Endothelial cell (in vitro differentiated cells): ENCODE data around the gene TRIO. TPM values are rescaled to one million over a fixed set of nuclear protein-coding genes. Genes with fewer than 3 reads are reported as not detected.

Experiments
- DNase-seq: peaks from one replicate; pipeline ENCODE4 v3.0.0; 2021; ENCODE audit warnings: low spot score
- H3K27ac Mint-ChIP-seq: one replicate; pipeline ENCODE4 v1.8.0; 2021; ENCODE audit warnings: mixed read lengths, inconsistent platforms; ENCODE audit not compliant: unreplicated experiment
- H3K27me3 Mint-ChIP-seq: one replicate; pipeline ENCODE4 v1.8.0; 2021; ENCODE audit warnings: mild to moderate bottlenecking, moderate library complexity, mixed read lengths, inconsistent platforms; ENCODE audit not compliant: unreplicated experiment
- H3K36me3 Mint-ChIP-seq: one replicate; pipeline ENCODE4 v1.8.0; 2021; ENCODE audit warnings: mild to moderate bottlenecking, low read depth, mixed read lengths, inconsistent platforms; ENCODE audit not compliant: unreplicated experiment
- H3K4me1 Mint-ChIP-seq: one replicate; pipeline ENCODE4 v1.8.0; 2021; ENCODE audit warnings: mild to moderate bottlenecking, mixed read lengths, inconsistent platforms; ENCODE audit not compliant: unreplicated experiment
- H3K4me3 Mint-ChIP-seq: one replicate; pipeline ENCODE4 v1.8.0; 2021; ENCODE audit warnings: mild to moderate bottlenecking, mixed read lengths, inconsistent platforms; ENCODE audit not compliant: unreplicated experiment
- H3K9me3 Mint-ChIP-seq: one replicate; pipeline ENCODE4 v1.8.0; 2021; ENCODE audit warnings: mixed read lengths, inconsistent platforms; ENCODE audit not compliant: unreplicated experiment
- total RNA-seq: library from RNA; stranded (reverse); fragmentation: NEBNext Ultra II Directional; extraction: Animal tissue kit (Norgen Biotek cat#: 25700); gene quantifications from one replicate; pipeline ENCODE4 v1.2.1, GENCODE V29; 2021; ENCODE audit not compliant: unreplicated experiment
- TF ChIP-seq, protein P1 (sequence below): fragments of 200-600 bp; sonication (generic); IDR thresholded peaks from one replicate; pipeline ENCODE4 v1.5.0; 2021; ENCODE audit warnings: antibody characterized with exemption; ENCODE audit not compliant: unreplicated experiment

The TRIO gene
- total RNA-seq, 1 donor from 2014 or later, result 229 TPM

DNA sequence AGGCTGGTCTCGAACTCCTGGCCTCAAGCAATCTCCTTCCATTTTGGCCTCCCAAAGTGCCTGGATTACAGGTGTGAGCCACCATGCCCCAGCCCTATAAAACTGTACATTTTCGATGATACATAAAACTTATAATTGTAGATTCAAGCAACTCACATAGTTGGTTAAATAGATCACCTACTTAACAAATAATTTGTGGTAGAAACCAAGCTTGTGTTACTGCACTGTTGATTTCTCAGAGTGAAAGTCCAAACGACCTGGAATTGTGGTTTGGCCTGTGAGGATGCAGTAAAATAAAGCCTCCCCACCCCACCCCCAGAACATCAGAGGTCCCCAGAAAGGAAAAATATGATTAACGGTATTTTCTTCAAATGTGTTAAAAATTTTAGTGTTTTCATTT is 92.7 kb downstream of the TRIO start:
- TF ChIP-seq, protein P1, sequence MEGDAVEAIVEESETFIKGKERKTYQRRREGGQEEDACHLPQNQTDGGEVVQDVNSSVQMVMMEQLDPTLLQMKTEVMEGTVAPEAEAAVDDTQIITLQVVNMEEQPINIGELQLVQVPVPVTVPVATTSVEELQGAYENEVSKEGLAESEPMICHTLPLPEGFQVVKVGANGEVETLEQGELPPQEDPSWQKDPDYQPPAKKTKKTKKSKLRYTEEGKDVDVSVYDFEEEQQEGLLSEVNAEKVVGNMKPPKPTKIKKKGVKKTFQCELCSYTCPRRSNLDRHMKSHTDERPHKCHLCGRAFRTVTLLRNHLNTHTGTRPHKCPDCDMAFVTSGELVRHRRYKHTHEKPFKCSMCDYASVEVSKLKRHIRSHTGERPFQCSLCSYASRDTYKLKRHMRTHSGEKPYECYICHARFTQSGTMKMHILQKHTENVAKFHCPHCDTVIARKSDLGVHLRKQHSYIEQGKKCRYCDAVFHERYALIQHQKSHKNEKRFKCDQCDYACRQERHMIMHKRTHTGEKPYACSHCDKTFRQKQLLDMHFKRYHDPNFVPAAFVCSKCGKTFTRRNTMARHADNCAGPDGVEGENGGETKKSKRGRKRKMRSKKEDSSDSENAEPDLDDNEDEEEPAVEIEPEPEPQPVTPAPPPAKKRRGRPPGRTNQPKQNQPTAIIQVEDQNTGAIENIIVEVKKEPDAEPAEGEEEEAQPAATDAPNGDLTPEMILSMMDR, result no peak
- H3K4me3 Mint-ChIP-seq, result no peak overlapping the region
- H3K9me3 Mint-ChIP-seq, result no peaks in the 10 kb centered on the region
- H3K4me1 Mint-ChIP-seq, result peaks cover 45% of the 10 kb centered on the region
- H3K36me3 Mint-ChIP-seq, result no peaks in the 10 kb centered on the region
- DNase-seq, result no peak
- H3K27me3 Mint-ChIP-seq, result peaks cover 2% of the 10 kb centered on the region
- H3K27ac Mint-ChIP-seq, result no peak overlapping the region

DNA sequence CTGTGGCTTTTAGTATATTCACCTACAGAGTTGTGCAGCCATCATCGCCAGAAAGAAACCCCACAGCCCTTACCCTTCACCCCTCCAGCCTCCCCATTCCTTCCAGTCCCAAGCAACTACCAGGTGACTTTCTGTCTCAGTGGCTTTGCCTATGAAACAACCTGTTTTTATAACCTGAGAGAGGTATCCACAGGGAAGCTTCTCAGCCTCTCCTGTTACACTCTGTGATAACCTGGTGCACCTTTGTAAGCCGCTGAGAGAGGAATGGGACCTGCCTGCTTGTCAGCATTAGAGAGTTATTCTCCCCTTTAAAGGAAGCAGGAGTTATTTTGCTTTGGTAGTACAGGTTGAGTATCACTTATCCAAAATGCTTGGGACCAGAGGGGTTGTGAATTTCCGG is 93.6 kb downstream of the TRIO start:
- Mint-ChIP-seq H3K27me3 (peaks cover 2% of the 10 kb centered on the region), H3K4me3 (no peak overlapping the region), H3K27ac (no peak overlapping the region), H3K36me3 (no peaks in the 10 kb centered on the region), H3K9me3 (no peaks in the 10 kb centered on the region), H3K4me1 (peaks cover 36% of the 10 kb centered on the region)
- TF ChIP-seq, protein P1, result no peak
- DNase-seq, result no peak

DNA sequence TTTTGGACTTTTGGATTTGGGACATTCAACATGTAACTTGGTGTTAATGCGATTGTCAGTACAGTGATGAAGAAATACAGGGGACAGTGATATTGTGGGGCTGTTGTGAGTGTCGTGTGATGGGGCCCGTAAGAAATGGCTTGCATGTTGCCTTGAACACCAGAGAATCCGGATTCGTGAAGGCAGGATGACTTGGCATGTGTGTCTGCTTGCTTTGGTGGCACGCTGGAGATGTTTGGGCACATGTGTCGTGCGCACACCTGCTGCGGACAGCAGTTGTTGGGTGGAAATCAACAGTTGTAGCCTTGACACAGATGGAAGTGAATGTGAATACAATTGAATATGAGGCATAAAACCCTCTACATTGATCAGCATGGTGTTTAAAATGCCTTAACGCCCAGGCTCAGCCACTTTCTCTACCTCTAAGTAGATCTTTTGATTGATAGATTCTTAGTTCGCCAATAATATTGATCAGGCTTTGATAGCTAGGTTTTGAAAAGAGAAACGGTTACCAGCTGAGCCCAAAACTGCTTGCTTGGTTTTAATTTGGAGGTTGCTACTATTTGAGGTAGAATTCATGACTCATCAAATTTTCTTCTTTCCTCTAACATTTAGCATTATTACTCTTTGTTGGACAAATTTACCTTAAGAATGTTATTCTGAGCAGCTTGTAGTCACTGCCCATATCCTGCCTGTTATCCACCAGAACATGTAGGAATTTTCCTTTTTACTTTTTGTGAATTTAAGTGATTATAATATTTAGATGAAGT is 94.4 kb downstream of the TRIO start:
- Mint-ChIP-seq H3K27me3 (no peaks in the 10 kb centered on the region), H3K36me3 (no peaks in the 10 kb centered on the region), H3K9me3 (no peaks in the 10 kb centered on the region), H3K4me3 (no peak overlapping the region), H3K27ac (peak overlapping the region; percentile 24), H3K4me1 (peaks cover 35% of the 10 kb centered on the region)
- DNase-seq, result no peak
- TF ChIP-seq, protein P1, result no peak

DNA sequence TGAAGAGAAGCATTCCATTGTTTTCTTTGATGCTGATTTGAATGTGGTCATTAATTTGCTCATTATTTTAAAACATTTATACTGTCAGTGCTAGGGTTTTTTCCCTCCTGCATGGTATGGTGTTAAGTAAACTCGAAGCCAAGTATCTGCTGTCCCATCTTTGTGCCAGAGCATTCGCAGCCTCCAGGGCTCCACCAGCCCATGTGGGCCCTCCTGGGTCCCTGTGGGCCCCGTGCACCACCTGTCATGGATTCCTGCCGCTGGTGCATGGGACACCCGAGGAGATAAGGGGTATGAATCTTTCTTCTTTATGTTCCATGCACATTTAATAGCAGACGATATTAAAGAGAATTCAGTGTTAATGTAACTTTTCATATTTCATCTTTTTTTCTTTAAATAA is 95.1 kb downstream of the TRIO start:
- Mint-ChIP-seq H3K4me1 (peaks cover 37% of the 10 kb centered on the region), H3K4me3 (no peak overlapping the region), H3K27ac (peak overlapping the region; percentile 24), H3K36me3 (no peaks in the 10 kb centered on the region), H3K9me3 (no peaks in the 10 kb centered on the region), H3K27me3 (no peaks in the 10 kb centered on the region)
- no peak for DNase-seq
- TF ChIP-seq, protein P1, result no peak

DNA sequence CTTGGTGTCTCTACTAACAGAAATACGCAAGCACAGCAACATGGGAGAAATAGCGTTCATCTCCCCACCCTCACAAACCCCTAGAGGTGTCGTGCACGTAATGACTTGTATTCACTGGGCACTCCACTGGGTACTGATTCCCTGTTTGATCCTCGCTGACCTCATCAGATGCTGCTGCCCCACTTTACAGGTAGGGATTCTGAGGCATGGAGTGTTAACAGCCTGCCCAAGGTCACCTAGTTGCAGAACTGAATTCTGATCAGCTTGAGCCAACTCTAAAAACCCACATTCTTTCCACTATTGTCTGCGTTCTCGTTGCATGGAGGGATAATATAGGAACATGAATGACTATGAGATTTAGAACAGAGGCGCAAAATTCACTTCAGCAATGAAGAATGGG is 96.3 kb downstream of the TRIO start:
- TF ChIP-seq, protein P1, result no peak
- DNase-seq, result no peak
- H3K4me1 Mint-ChIP-seq, result peaks cover 29% of the 10 kb centered on the region

More for the DNA sequence above, 96.3 kb downstream of the TRIO start:
- no peaks in the 10 kb centered on the region for H3K36me3 Mint-ChIP-seq
- H3K9me3 Mint-ChIP-seq, result no peaks in the 10 kb centered on the region
- no peak overlapping the region for H3K27ac Mint-ChIP-seq
- H3K4me3 Mint-ChIP-seq, result no peak overlapping the region
- no peaks in the 10 kb centered on the region for H3K27me3 Mint-ChIP-seq
